Endometrial microvascular endothelial cells (primary cell): ENCODE data around the gene CEACAM4. TPM values are rescaled to one million over a fixed set of nuclear protein-coding genes. Genes with fewer than 3 reads are reported as not detected.

Experiments
- in situ Hi-C: cut with HindIII; loops from 2 replicates; pipeline ENCODE4 v1.10.0; 2017; ENCODE audit warnings: low sequenced_read_pairs, low pct_unique_long_range_greater_than_20kb; ENCODE audit errors: inconsistent ontology term
- total RNA-seq: library from RNA; depleted of rRNA; stranded (reverse); fragments of >200 nt; gene quantifications from one replicate; pipeline ENCODE4 v1.2.3, GENCODE V29; 2015; ENCODE audit errors: inconsistent ontology term

The CEACAM4 gene
- total RNA-seq, 1 donor from 2014 or later = not detected

DNA sequence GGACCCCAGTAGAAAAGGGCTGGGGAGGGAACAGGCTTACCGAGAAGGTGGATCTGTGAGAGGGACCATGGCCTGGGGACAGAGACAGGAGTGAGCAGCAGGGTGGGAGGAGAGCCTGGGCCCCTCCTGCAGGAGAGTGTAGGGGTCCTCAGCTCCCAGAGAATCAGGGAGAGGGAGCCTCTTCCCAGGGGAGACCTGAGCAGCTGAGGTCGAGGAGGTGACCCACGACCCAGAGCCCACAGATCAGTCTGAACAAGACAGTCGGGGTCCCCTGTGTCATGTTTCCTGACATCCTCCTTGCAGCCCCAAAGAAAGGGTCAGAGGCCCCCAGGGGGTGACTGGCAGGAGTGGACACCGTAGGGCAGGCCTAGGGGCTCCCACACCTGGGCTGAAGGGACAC is 6.7 kb downstream of the CEACAM4 start:
- in situ Hi-C loops = no loop called here

DNA sequence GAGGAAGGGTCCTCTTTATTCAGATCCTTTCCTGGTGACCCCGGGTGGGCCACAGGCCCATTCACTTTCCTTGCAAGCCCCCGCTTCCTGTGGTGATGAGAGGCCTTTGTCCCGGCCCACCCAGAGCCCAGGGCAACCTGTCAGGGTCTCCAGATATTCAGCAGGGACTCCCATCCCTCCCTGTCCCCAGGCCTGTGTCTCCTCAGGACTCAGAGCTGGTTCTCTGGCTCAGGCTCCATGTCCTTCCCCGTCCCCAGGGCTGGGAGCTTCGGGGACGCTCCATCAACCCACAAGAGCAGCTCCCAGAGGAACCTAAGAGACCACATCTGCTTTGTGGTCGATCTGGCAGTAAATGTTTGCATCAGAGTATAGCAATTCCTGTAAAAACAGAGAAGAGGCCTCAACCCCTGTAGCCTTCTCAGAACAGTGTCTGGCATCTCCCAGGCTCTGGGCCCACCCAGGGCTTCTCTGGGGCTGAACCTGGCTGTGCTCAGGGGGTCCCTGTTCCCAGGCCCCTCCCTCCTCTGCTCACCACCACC is 7.8 kb downstream of the CEACAM4 start:
- in situ Hi-C loops = no loop called here

DNA sequence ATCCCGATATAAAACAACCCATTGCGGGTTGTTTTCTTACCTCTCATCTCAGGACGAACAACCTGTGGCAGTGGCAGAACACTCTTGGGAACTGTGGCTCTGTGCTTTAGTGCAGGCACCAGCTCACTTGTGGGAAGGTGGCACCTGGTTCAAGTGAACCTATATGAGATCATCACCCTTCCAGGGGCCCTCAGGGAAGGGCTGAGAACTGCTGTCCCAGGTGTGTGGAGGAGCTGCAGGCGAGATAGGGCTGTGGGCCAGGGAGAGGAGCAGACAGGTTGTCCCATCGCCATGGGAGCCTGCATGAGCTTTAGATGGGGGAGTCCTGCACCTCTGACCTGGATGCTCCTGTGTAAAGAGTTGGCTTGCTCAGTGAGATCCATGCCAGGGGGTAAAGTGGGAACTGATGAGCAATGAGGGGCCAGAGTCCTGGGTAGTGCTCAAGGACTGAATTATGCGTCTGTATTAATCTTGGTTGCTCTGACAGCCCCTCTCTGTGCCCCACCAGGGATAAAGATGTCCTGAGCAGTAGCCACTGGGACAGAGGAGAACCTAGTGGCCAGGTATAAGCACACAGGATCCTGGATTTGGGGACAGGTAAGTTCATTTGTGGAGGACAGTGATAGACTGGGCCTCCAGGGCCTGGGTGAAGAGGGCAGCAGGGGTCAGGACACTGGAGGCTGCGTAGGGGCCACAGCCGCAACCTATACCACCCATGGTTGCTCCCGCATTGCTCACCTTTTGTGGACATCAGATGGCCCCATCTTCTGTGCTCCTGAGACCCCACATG is 8.7 kb downstream of the CEACAM4 start:
- in situ Hi-C loops = no loop called here

DNA sequence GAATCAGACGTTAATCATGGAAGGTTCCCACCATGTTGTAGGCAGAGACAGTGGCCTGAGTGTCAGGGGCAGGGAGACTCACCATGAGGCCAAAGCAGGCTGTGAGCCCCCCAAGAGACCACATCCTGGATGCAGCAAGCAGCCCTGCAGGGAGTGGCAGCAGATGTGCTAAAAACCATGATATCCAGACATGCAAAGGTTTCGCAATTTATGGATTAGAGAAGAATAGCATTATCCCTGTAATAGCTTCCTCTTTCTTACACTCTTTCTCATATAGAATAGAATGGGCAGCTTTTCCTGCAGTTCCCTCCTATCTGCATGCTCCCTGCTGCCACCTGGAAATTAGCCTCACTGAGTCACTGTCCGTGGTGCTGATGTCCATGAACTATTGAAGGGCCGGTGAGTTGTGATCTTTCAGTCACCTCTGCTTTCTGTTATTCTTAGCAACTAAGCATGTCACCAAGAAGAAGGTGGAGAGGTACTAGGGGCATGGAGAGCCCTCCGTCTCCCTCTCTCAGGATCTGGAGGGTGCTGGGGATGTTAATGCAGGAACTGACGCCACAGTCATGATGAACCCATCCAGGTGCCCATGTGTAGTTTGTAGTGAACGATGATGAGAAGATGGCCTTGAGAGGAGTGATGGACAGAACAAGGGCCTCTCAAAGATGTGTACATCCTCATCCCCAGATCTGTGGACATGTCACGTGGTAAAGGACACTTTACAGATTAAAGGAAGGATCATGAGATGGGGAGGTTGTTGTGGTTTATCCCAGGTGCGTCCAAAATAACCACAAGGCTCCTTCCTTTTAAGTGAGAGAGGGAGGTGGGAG is 9.9 kb downstream of the CEACAM4 start:
- in situ Hi-C loops = no loop called here

DNA sequence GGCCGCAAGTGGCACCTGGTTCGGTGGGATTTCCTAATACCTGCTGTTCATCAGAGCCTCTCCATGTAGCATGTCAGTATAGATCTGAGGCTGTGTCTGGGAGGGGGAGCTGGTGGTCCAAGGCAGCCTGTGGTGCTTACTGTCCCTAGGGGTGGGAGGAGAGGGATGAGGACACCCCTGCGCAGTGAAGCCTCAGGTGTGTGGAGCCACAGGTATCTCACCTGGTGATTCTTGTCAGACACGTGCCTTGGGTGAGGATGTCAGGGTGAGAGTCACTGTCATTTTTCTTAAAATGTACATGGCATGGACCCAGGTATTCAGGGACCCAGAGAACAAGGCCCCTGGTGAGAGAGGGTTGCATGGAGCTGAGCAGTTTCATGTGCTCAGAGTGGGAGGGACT is 11.7 kb downstream of the CEACAM4 start:
- in situ Hi-C loops = no loop called here

DNA sequence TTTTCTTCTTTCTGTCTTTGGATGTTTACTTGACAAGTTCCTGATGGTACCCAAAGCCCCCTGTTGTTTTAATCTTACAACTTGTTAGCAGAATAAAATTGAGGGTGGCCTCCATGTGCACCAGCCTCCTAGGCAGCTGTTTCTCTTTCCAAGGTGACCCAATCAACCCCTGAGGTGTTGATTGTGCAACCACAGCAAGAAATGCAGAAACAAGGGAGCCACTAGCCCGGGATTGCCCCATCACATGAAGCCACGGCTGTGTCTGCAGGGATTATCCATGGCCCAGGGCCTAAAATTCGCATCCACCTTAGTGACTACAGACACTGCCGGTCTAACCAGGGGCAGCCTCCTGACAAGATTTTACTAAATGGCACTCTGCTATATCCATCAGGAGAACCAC is 14.4 kb downstream of the CEACAM4 start:
- in situ Hi-C loops = no loop called here

DNA sequence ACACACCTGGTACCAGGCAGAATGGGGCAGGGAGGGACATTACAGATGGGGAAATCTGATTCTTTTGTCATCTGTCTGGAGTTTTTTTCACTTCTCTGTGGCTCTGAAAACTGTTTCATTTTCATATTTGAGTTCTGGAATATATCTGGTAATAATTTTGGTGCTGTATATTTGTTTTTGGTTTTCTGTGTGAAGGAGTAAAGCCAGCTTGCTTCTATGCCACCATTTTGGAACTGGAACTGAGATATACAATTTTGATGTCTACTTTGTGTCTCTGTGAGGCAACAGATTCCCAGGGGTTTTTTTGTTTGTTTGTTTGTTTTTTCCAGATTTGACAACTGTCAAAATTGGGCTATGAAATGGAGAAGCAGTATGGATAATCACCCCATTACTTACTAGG is 16.1 kb downstream of the CEACAM4 start:
- in situ Hi-C loops = no loop called here

DNA sequence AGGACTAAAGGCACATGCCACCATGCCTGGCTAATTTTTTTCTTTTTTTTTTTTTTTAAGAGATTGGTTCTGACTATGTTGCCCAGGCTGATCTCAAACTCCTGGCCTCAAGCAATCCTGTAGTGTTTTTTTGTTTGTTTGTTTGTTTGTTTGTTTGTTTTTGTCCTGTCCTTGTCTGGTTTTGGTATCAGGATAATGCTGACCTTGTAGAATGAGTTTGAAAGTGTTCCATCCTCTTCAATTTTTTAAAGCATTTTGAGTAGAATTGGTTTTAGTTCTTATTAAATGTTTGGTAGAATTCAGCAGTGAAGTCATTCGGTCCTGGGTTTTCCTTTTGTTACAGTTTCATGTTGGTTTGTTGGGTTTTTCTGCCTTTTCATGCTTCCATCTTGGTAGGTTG is 19.2 kb downstream of the CEACAM4 start:
- in situ Hi-C loops = no loop called here

DNA sequence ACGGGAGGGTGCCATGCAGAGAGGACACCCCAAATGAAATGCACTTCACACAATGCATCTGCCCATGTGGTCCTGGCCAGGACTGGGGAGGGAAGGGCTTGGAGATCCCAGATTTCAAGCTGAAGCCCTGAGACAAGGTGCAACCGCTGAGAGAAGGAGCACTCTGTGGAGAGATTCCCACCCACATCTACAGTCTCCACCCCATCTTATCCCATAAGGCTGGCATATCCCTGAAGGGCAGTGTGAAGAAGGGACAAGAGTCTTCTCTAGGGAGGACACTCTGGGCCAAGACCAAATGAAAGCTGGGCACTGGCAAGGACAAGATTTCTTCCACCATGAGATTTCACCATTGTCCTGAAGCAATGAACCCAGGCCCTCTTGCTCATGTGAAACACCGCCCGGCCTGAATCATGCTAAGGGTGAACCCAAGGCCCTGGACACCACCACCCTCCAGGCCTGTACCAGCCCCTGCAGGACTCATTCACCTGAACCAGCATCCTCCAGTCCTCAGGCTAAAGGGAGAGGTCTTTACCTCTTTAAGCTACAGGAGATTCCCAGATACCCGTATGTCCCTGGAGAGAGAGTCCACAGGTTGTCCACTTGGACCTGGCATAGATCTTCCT is 20.5 kb downstream of the CEACAM4 start:
- in situ Hi-C loops = no loop called here

DNA sequence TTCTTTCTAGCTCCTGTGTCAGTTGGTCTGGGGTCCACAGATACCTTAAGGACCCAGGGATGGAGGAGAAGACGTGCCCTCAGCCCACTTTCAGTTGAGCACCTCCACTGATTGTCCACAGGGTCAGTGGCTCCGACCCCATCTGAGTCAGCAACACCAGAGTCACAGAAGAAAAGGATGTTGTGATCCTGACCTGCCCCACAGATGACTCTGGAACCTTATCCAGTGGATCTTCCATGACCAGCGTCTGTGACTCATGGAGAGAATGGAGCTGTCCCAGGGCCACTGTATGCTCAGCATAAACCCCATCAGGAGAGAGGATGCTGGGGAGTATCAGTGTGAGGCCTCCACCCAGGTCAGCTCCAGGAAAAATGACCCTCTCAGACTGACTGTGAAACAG is 22.0 kb downstream of the CEACAM4 start:
- in situ Hi-C loops = no loop called here

DNA sequence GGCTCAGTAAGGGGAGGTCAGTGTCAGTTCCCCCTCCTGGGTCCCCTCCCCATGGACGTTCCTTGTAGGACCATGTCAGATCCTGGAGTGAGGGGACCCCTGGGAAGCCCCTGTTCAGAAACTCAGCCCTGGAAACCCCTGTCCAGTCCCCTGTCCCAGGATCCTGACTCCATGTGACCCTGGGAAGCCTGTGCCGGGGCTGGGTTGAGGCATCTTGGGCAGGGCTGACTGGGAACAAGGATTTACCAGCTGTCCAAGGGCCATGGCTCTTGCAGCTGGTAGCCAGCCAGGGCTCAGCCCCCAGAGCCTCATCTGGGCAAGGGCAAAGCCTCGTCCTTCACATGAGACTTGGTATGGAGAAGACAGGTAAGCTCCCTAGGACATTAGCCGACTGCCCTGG is 25.1 kb downstream of the CEACAM4 start:
- in situ Hi-C loops = no loop called here

DNA sequence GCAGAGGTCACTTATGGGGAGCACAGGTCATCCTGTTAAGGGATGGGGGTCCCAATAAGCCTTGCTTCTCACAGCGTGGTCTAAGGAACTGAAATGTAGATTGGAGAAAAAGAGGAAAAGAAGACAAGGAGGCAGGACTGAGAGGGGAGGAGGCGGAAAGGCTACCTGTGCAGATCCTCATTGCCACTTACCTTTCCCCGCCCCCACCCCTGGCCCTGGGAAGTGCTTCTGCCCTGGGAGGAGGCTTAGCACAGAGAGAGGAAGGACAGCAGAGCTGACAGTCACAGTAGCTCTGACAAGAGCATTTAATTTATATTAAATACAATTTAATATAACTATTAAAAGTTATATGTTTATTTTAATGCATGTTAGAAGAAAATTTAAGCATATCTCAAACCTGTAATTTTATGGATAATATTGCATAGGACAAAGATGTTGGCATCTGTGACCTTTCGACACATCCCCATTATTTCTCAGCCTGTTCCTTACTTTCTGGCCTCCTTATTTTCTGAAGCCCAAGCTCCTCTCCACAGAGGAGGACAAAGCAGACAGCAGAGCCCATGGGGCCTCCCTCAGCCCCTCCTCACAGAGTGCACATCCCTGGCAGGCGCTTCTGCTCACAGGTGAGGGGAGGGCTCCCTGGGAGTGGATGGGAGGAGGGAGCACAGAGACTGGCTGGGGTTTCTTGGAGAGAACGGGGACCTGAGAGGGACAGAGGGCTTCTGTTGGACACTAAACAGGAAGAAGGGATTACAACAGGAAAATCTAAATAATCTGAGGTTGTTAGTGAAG is 27.5 kb downstream of the CEACAM4 start:
- in situ Hi-C loops = no loop called here

DNA sequence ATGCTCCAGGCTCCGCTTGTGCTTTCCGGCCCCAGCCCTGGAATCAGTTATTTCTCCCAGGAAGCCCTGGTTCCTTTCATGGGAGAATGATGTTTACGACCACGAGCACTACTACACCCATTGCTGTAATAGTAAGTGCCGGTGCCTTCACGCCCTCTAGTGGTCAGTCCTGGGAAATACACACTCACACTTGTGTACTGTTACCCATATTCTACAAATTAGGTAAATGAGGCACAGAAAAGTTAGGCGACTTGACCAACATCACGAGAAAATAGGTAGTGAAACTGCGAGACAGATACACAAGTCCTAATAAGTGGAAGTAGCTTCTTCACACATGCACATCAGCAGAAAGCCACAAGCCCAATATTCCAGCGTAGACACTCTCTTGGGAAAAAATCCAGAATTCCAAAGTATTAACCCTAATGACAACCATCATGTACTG is 29.3 kb downstream of the CEACAM4 start:
- in situ Hi-C loops = no loop called here

DNA sequence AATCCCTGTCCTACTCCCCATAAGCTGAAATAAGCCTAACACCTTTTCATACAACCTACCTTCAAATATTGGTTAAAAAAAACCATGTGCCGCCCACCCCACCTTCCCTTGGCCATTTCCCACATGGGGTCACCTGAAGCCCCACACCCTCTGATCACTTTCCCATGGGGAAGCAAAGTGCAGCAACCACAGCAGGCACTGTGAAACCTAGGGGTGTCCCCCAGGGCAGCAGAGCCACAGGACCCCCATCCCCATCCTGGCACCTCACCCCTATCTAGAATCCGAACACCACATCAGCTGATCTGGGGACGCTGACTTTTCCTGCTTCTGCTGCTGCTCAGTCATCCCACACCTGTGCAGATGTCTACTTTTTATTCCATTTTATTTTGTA is 31.0 kb downstream of the CEACAM4 start:
- in situ Hi-C loops = no loop called here

DNA sequence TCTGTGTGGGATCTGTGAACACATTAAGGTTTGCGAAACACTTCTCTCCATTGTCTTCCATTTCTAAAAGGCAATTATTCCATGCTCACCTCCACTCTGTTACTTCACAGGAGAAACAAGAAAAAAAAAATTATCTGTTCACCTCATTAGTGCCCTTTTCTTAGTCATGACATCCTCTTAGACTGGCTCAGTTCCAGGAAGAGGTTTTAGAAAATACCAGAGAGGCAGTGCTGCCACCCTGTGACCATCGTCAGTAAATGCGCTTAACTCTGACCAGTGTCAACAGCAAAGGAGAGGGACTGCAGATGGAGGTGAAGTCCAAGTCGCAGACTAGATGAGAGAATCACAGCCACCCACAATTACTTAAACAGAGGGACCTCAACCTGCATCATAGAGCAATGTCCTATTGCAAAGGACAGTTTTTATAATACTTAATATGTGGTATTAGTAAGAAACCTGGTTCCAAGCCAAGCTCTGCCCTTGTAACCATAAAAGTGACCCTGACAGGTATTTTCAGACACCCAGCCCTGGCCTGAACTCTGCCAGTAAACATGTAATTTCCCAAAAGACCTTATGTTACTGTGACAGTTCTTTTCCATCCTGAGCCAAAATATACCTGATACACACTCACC is 31.5 kb downstream of the CEACAM4 start:
- in situ Hi-C loops = no loop called here

DNA sequence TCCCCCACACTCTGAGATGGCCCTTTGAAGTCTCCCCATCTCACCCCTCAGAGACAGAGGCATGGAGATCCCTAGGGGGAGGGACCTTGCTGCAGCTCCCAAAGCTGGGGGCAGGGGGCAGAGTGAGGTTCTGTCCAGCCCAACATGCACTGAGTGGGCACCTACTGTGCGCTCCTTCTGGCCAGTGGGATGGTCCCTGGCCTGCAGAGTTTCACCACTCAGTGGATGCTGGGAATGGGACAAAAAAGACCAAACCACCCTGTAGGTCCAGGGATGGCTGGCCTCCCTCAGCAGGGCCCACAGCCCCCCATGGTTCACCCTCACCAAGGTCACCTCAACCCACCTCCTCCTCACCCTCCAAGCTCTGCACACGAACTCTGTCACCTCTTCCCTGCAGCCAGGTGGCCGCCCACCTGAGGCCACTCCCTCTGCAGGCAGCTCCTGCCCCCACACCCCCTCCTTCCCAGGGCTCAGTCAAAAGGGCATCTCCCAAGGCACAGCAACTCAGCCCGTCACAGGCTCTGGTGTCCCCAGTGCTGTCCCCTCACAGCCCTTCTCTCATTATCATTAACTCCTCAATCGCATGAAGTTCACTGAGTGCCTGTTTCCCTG is 34.8 kb downstream of the CEACAM4 start:
- in situ Hi-C loops = no loop called here

DNA sequence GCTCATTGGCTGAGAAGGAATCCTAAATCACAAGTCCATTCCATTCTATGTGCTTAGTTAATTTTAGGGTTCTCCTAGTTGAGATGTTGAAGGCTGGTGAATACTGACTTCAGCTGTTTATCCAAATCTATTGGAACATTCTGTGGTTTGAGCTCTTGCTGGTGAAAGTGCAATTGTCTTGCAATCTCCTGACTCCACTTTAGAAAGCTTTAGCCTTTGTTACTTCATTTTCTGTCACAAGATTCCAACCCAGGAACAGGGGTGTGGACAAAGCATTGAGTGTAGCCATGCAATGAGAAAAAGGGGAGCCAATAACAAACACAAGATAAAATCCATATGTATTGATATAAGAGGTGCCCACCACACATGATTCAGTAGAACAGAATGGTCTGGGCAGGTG is 35.9 kb downstream of the CEACAM4 start:
- in situ Hi-C loops = no loop called here

DNA sequence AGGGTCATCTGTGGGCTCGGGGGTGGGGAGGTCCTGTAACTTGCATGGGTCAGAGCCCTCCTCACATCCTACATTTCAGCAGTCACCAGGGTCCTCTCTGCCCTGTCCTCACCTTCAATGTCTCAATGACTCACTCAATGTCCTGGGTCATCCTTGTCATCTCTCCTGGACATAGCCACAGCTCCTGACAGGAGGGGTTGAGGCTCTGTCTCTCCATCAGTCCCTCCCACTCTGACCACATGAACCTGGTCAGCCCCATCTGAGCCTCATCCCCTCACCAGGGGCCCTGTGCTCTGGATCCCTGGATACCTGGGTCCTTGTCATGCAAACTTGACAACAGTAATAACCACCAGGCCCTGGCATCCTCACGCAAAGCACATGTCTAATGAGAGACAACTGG is 37.5 kb downstream of the CEACAM4 start:
- in situ Hi-C loops = no loop called here
